Measurements from ENCODE around the gene IER5L. TPM values are rescaled to one million over a fixed set of nuclear protein-coding genes. Genes with fewer than 3 reads are reported as not detected.

The IER5L gene
- 11.6 TPM for polyA plus RNA-seq
- long read RNA-seq, donor 1, transcript IER5L-201 (1 exons, 2,711 nt): major isoform, 25 of 25 reads
- long read RNA-seq, donor 1, partial matches to known transcripts: 0 of 25 reads
- long read RNA-seq, donor 1, other reads (novel, unspliced or antisense): 0 of 25 reads
- long read RNA-seq, donor 2, transcript IER5L-201 (1 exons, 2,711 nt): major isoform, 55 of 55 reads
- long read RNA-seq, donor 2, partial matches to known transcripts: 0 of 55 reads
- long read RNA-seq, donor 2, other reads (novel, unspliced or antisense): 0 of 55 reads
- long read RNA-seq, donor 3: 0 reads
- long read RNA-seq, donor 4, transcript IER5L-201 (1 exons, 2,711 nt): major isoform, 7 of 7 reads
- long read RNA-seq, donor 4, partial matches to known transcripts: 0 of 7 reads
- long read RNA-seq, donor 4, other reads (novel, unspliced or antisense): 0 of 7 reads
- long read RNA-seq, donor 5, transcript IER5L-201 (1 exons, 2,711 nt): major isoform, 20 of 20 reads
- long read RNA-seq, donor 5, partial matches to known transcripts: 0 of 20 reads
- long read RNA-seq, donor 5, other reads (novel, unspliced or antisense): 0 of 20 reads
- long read RNA-seq, donor 6, transcript IER5L-201 (1 exons, 2,711 nt): major isoform, 42 of 42 reads
- long read RNA-seq, donor 6, partial matches to known transcripts: 0 of 42 reads
- long read RNA-seq, donor 6, other reads (novel, unspliced or antisense): 0 of 42 reads
- long read RNA-seq, donor 7, transcript IER5L-201 (1 exons, 2,711 nt): major isoform, 17 of 17 reads
- long read RNA-seq, donor 7, partial matches to known transcripts: 0 of 17 reads
- long read RNA-seq, donor 7, other reads (novel, unspliced or antisense): 0 of 17 reads
- long read RNA-seq, donor 8, transcript IER5L-201 (1 exons, 2,711 nt): major isoform, 38 of 38 reads
- long read RNA-seq, donor 8, partial matches to known transcripts: 0 of 38 reads
- long read RNA-seq, donor 8, other reads (novel, unspliced or antisense): 0 of 38 reads
- long read RNA-seq, donor 9, transcript IER5L-201 (1 exons, 2,711 nt): major isoform, 50 of 50 reads
- long read RNA-seq, donor 9, partial matches to known transcripts: 0 of 50 reads
- long read RNA-seq, donor 9, other reads (novel, unspliced or antisense): 0 of 50 reads
- long read RNA-seq, donor 10, transcript IER5L-201 (1 exons, 2,711 nt): major isoform, 57 of 57 reads
- long read RNA-seq, donor 10, partial matches to known transcripts: 0 of 57 reads
- long read RNA-seq, donor 10, other reads (novel, unspliced or antisense): 0 of 57 reads
- long read RNA-seq, donor 11, transcript IER5L-201 (1 exons, 2,711 nt): major isoform, 44 of 44 reads
- long read RNA-seq, donor 11, partial matches to known transcripts: 0 of 44 reads
- long read RNA-seq, donor 11, other reads (novel, unspliced or antisense): 0 of 44 reads

- peaks cover 55% of the 10 kb centered on the region for H3K4me1 ChIP-seq (ENCODE audit: control insufficient read depth, insufficient read depth, low read length)
- peak within 1 kb of the TSS; percentile 97 for H3K4me3 ChIP-seq (ENCODE audit: low read length)
- WGBS (ENCODE audit: insufficient coverage, low lambda C conversion rate): no CpG with 5 or more reads among the region's 90 CpGs
- no peaks in the 10 kb centered on the region for H3K27me3 ChIP-seq (ENCODE audit: control insufficient read depth, insufficient read depth, low read length)
- H3K27ac ChIP-seq (ENCODE audit: low read length): peak within 1 kb of the TSS; percentile 94
- H3K9me3 ChIP-seq (ENCODE audit: control insufficient read depth, low read depth, low read length): peaks cover 5% of the 10 kb centered on the region
- no peaks in the 10 kb centered on the region for H3K36me3 ChIP-seq (ENCODE audit: control insufficient read depth, insufficient read depth, low read length)
- peak; percentile 97 to 98 for DNase-seq
Measured at GRCh38 chr9:129177791-129178567, at the start of gene IER5L. Gene IER5L, minus strand, starts transcription at chr9:129178261. Its CDS starts 209 bp downstream, at chr9:129178052.

DNA sequence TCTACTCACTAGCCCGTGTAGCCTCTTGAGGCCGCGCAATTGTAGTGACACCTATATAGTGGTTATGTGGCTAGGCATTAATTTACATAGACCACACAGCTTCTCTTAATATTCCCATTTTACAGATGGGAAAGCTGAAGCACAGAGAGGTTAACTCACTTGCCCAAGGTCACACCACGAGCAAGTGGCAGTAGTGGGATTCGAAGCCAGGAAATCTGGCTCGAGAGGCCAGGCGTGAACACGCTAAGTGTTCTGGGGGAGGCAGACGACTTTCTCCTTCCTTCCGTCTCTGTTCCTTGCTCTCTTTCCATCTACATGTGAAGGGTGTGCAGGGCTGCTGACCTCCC lies 49.8 kb upstream of the IER5L start:
- Histone ChIP-seq H3K4me1 (ENCODE audit: control insufficient read depth, insufficient read depth, low read length) (peaks cover 18% of the 10 kb centered on the region), H3K27ac (ENCODE audit: low read length) (no peak overlapping the region), H3K27me3 (ENCODE audit: control insufficient read depth, insufficient read depth, low read length) (no peaks in the 10 kb centered on the region), H3K36me3 (ENCODE audit: control insufficient read depth, insufficient read depth, low read length) (no peaks in the 10 kb centered on the region), H3K4me3 (ENCODE audit: low read length) (no peak overlapping the region), H3K9me3 (ENCODE audit: control insufficient read depth, low read depth, low read length) (peaks cover 4% of the 10 kb centered on the region)
- no CpG with 5 or more reads among the region's 10 CpGs for WGBS (ENCODE audit: insufficient coverage, low lambda C conversion rate)
- DNase-seq: no peak

DNA sequence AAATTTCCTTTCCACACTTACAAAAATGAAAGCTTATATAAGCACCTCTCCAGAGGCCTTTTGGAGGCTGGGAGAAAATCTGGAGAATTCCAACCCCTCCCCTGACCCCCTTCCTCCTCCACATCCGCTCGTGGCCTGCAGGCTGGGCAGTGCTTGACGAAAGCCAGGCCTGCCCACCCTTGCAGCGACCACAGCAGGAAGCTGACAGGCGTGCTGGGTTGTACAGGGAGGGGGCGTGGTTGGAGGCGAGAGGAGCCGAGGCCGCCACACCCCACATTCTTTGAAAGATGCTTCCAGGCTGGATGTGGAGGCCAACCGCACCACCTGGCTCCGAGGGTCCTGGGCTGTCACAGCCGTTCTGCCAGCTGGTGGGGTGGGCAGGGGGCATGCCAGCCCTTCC lies 47.8 kb upstream of the IER5L start:
- Histone ChIP-seq H3K4me3 (ENCODE audit: low read length) (no peak overlapping the region), H3K27me3 (ENCODE audit: control insufficient read depth, insufficient read depth, low read length) (no peaks in the 10 kb centered on the region), H3K9me3 (ENCODE audit: control insufficient read depth, low read depth, low read length) (peaks cover 2% of the 10 kb centered on the region), H3K4me1 (ENCODE audit: control insufficient read depth, insufficient read depth, low read length) (peaks cover 18% of the 10 kb centered on the region), H3K27ac (ENCODE audit: low read length) (no peak overlapping the region), H3K36me3 (ENCODE audit: control insufficient read depth, insufficient read depth, low read length) (no peaks in the 10 kb centered on the region)
- DNase-seq: peak; percentile 57 to 58
- 12% methylated on average over 3 of the region's 12 CpGs for WGBS (ENCODE audit: insufficient coverage, low lambda C conversion rate)

GRCh38 chr9:129225490-129225778 lies 47.4 kb upstream of the IER5L start:
- no peak for DNase-seq
- Histone ChIP-seq H3K9me3 (ENCODE audit: control insufficient read depth, low read depth, low read length) (peaks cover 2% of the 10 kb centered on the region), H3K4me1 (ENCODE audit: control insufficient read depth, insufficient read depth, low read length) (peaks cover 18% of the 10 kb centered on the region), H3K27ac (ENCODE audit: low read length) (no peak overlapping the region), H3K27me3 (ENCODE audit: control insufficient read depth, insufficient read depth, low read length) (no peaks in the 10 kb centered on the region), H3K4me3 (ENCODE audit: low read length) (no peak overlapping the region), H3K36me3 (ENCODE audit: control insufficient read depth, insufficient read depth, low read length) (no peaks in the 10 kb centered on the region)
- no CpG with 5 or more reads among the region's 3 CpGs for WGBS (ENCODE audit: insufficient coverage, low lambda C conversion rate)

- no peaks in the 10 kb centered on the region for H3K36me3 ChIP-seq (ENCODE audit: control insufficient read depth, insufficient read depth, low read length)
- no peak for DNase-seq
- WGBS (ENCODE audit: insufficient coverage, low lambda C conversion rate): 100% methylated on average over 2 of the region's 17 CpGs
Measured at GRCh38 chr9:129224618-129225489, 46.8 kb upstream of the IER5L start.

GRCh38 chr9:129223551-129224208 lies 45.6 kb upstream of the IER5L start:
- no peaks in the 10 kb centered on the region for H3K36me3 ChIP-seq (ENCODE audit: control insufficient read depth, insufficient read depth, low read length)
- H3K27ac ChIP-seq (ENCODE audit: low read length): no peak overlapping the region
- no CpG with 5 or more reads among the region's 15 CpGs for WGBS (ENCODE audit: insufficient coverage, low lambda C conversion rate)
- H3K27me3 ChIP-seq (ENCODE audit: control insufficient read depth, insufficient read depth, low read length): no peaks in the 10 kb centered on the region
- peak; percentile 50 to 64 for DNase-seq
- peaks cover 2% of the 10 kb centered on the region for H3K9me3 ChIP-seq (ENCODE audit: control insufficient read depth, low read depth, low read length)
- peaks cover 5% of the 10 kb centered on the region for H3K4me1 ChIP-seq (ENCODE audit: control insufficient read depth, insufficient read depth, low read length)
- no peak overlapping the region for H3K4me3 ChIP-seq (ENCODE audit: low read length)

More at GRCh38 chr9:129224618-129225489, 46.8 kb upstream of the IER5L start:
- peaks cover 2% of the 10 kb centered on the region for H3K9me3 ChIP-seq (ENCODE audit: control insufficient read depth, low read depth, low read length)
- H3K27ac ChIP-seq (ENCODE audit: low read length): no peak overlapping the region
- no peaks in the 10 kb centered on the region for H3K27me3 ChIP-seq (ENCODE audit: control insufficient read depth, insufficient read depth, low read length)
- H3K4me3 ChIP-seq (ENCODE audit: low read length): no peak overlapping the region
- peaks cover 13% of the 10 kb centered on the region for H3K4me1 ChIP-seq (ENCODE audit: control insufficient read depth, insufficient read depth, low read length)

DNA sequence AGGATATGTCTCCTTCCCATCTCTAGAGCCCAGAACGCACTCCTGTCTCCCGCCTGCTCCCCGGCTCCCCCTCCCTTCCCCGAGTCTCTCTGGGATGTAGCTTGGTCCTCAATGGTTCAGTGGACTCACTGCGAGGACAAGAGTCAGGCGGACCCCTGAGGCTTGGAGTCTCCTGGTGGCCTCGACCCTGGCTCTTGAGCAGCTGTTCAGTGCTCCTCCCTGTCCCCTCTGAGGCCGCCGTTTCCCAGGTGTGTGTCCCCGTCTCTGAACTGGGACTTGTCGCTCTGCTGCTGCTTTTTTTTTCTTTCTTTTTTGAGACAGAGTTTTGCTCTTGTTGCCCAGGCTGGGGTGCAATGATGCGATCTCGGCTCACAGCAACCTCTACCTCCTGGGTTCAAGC lies 44.8 kb upstream of the IER5L start:
- no peak for DNase-seq
- no peak overlapping the region for H3K27ac ChIP-seq (ENCODE audit: low read length)
- H3K27me3 ChIP-seq (ENCODE audit: control insufficient read depth, insufficient read depth, low read length): no peaks in the 10 kb centered on the region
- H3K4me3 ChIP-seq (ENCODE audit: low read length): no peak overlapping the region
- H3K36me3 ChIP-seq (ENCODE audit: control insufficient read depth, insufficient read depth, low read length): no peaks in the 10 kb centered on the region
- no CpG with 5 or more reads among the region's 13 CpGs for WGBS (ENCODE audit: insufficient coverage, low lambda C conversion rate)
- peaks cover 2% of the 10 kb centered on the region for H3K9me3 ChIP-seq (ENCODE audit: control insufficient read depth, low read depth, low read length)
- peaks cover 5% of the 10 kb centered on the region for H3K4me1 ChIP-seq (ENCODE audit: control insufficient read depth, insufficient read depth, low read length)

GRCh38 chr9:129221979-129222635 lies 44.0 kb upstream of the IER5L start:
- WGBS (ENCODE audit: insufficient coverage, low lambda C conversion rate): no CpG with 5 or more reads among the region's 15 CpGs
- peaks cover 5% of the 10 kb centered on the region for H3K4me1 ChIP-seq (ENCODE audit: control insufficient read depth, insufficient read depth, low read length)

More at GRCh38 chr9:129221979-129222635, 44.0 kb upstream of the IER5L start:
- Histone ChIP-seq H3K27ac (ENCODE audit: low read length) (no peak overlapping the region), H3K4me3 (ENCODE audit: low read length) (no peak overlapping the region), H3K27me3 (ENCODE audit: control insufficient read depth, insufficient read depth, low read length) (no peaks in the 10 kb centered on the region), H3K9me3 (ENCODE audit: control insufficient read depth, low read depth, low read length) (peaks cover 2% of the 10 kb centered on the region), H3K36me3 (ENCODE audit: control insufficient read depth, insufficient read depth, low read length) (no peaks in the 10 kb centered on the region)
- no peak for DNase-seq
